GM19351 (cell line): ENCODE data around the gene PAPPA2.
"Not testable (repeated sequence)": the region's sequence is repeated elsewhere in the genome, so short reads cannot be mapped to it uniquely, and the experiment has no call there.

ENCODE experiments used
- ATAC-seq: cut with Tn5 transposase; IDR thresholded peaks from one replicate; pipeline ENCODE4 v1.9.1; 2021; ENCODE audit warnings: mild to moderate bottlenecking, moderate library complexity; ENCODE audit not compliant: unreplicated experiment

Gene PAPPA2

GRCh38 chr1:176602388-176603004, 139.5 kb downstream of the PAPPA2 start:
- no peak for ATAC-seq

DNA sequence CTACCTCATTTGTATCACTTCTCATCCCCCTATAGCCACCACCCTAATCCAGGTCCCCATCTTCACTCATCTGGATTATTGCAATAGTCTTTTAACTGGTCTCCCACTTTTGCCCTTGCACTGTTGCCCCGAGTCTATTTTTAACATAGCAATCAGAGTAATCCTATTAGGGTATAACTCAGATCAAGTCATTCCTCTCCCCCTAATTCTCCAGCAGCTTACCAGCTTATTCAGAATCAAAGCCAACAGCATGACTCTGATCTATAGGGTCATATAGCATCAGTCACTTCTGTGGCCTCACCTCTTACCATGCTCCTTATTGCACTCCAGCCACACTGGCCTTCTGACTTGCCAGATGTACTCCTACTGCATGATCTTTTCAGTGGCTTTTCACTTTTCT, 140.7 kb downstream of the PAPPA2 start:
- ATAC-seq = no peak

- no peak for ATAC-seq
These were observed 141.5 kb downstream of the PAPPA2 start for GRCh38 chr1:176604461-176604860.

- no peak for ATAC-seq
These were observed 142.2 kb downstream of the PAPPA2 start for GRCh38 chr1:176605176-176605575.

- ATAC-seq = no peak
These were observed 146.8 kb downstream of the PAPPA2 start for GRCh38 chr1:176609556-176610408.

DNA sequence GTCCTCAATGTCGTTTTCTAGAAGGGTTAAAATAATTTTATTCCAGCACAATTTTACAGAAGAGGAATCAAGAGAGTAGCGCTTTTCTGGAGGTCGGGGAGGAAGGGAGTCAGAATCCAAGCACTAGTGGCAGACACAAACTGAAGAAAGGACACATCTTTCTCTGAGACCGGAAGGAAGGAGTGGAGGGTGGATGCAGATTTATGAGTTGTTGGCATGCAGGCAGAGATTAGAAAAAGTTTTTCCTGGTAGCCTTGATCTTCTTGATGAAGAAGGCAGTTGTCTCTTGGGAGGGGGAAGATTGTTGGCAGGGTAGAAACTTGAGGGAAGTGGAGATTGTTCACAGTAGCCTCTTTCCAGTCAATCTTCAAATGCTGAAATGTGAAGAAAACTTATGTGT, 149.8 kb downstream of the PAPPA2 start:
- no peak for ATAC-seq

DNA sequence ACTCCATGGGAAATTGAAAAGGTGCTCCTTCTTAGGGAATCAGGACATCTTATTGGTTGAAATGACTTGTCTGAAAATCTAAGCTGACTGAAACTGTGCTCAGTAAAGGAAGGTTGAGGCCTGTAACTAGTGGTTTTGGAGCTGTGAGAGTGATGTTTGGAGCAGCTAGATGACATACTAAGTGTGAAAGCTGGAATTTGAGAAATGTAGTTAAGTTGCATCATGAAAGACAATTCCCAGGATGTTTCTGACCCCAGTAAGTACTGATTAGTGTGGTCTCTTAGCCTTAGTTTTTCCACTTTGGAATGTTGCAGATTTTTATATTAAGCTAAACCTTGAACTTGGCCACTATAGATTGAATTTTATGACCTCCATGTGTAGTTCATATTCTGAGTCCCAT, 154.9 kb downstream of the PAPPA2 start:
- no peak for ATAC-seq

DNA sequence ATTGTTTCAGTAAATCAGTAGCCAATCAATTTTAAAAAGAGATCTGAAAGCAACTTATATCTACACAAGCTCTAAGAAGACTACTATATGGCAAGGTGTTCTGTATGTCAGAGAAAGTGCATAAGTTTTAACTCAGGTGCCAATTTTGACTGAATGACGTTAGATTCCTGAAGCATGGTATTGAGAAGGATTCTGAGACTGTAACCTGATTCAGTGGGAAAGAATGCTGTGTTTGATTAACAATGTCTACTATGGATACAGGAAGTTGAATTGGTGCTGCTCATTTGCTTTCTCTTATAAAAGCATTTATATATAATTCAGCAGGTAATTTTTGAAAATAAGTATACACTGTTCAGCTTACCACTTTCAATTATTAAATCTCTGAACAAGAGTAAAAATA, 156.3 kb downstream of the PAPPA2 start:
- no peak for ATAC-seq

DNA sequence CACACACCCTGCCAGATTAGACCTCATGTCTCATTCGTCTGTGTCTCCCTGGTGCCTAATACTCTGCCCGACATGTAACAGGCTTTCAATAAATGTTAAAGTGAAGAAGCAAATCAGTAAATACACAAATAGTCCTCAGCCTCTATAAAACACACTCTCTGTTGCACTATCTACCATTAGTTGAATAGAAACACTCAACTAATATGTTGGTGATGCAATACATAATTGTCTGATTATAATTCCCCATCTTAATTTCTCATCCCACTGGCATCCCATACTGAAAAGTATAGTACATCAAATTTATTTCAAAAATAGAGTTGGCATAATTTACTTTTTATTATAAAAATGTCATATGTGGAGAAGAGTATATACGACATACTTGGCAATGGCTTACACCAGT, 162.4 kb downstream of the PAPPA2 start:
- no peak for ATAC-seq

DNA sequence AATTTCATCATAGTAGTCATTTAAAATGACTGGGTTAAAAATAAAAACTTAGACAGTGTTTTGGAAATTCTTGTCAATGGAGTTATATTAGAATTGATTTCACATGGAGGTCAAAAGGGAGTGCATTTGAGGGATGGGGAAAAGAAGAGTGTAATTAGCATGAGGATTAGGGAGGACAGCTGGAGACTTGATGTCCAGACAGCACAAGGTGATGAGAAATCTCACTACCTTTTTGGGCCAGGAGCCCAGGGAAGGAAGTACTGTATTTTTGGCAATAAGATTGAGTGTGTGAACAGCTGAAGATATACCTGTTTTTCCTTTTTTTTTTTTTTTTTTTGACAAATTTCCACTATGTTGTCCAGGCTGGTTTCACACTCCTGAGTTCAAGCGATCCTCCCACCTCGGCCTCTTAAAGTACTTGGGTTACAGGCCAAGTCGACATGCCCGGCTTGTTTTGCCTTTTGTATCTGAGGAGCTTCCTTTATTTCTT, 163.6 kb downstream of the PAPPA2 start:
- no peak for ATAC-seq

DNA sequence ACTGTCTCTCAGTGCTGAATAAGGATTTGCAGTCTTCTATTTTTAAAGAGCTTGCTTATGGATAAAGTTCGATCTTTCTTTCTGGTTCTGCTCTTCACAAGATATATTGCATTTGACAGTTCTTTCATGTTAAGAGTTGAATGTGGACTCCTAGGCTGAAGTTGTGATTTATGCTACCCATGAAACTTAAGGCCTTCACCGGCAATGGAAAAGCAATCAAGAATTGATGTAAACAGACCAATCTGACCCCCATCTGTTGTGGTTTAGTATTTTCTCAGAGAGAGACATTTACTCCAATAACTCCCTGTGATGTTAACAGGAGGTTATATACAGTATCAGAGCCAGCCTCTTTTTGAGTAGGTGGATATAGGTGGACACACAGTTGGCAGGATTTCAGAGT, 165.8 kb downstream of the PAPPA2 start:
- no peak for ATAC-seq

GRCh38 chr1:176634733-176635132, 171.8 kb downstream of the PAPPA2 start:
- ATAC-seq = not testable (repeated sequence)

DNA sequence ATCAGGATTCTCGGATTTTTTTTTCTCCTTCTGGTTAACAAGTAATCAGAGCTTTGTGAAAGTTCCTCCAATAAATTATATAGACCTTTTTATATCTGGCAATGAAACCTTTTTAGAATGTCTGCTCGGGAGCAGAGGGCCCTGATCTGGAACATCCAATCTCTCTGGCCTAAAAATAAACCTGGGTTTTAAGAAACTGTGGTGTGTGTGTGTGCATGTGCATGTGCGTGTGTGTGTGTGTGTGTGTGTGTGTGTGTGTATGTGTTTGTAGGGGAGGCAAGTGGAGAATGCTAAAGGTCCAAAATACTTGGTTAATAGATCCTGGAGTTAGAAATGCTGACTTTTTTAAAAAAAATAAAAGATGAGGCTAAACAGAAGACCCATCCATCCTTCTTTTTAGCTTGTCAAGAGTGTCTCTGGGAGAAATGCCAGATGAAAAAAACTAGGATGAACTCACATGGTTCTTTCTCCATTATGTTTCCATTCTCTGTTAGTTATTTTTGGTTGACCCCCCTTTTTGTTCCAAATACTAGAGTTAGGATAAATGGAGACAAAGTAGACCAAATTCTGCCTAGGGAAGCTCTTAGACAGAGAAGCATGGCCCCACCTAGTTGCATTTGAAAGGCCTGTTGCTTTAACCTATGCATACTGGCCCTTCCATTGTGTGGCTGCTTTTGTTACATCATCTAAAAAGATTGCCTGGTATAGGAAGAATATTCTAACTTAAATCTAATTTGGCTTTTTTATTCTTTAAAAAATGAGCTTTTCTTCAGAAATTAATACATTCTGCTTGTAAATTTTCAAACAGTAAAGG, 175.9 kb downstream of the PAPPA2 start:
- no peak for ATAC-seq

DNA sequence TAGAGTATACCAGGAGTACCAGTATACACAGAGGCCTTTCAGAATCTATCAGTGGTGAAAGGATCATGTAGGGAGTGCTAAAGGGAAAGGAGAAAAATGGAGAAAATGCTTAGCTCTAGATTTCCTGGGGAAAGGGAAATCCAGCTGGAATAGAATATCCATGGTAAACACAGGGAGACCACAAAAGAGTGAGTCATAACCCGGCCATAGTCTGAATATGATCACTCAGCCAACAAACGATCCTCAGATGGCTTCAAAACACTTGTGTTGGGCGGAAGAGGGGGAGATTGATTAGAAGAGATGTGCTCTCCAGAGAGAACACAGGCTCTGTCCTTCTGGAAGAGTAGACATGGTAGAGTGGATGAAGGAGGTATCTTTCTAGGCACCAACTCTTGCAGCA, 180.6 kb downstream of the PAPPA2 start:
- ATAC-seq = no peak

DNA sequence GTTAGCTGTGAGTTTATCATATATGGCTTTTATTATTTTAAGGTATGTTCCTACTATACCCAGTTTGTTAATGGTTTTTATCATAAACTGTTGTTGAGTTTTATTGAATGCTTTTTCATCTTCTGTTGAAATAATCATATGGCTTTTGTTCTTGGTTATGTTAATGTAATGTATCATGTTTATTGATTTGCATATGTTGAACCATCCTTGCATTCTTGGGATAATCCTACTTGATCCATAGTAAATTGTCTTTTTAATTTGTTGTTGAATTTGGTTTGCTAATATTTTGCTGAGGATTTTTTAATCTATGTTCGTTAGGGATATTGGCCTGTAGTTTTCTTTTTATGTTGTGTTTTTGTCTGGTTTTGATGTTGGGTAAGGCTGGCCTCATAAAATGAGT, 185.6 kb downstream of the PAPPA2 start:
- ATAC-seq = no peak

DNA sequence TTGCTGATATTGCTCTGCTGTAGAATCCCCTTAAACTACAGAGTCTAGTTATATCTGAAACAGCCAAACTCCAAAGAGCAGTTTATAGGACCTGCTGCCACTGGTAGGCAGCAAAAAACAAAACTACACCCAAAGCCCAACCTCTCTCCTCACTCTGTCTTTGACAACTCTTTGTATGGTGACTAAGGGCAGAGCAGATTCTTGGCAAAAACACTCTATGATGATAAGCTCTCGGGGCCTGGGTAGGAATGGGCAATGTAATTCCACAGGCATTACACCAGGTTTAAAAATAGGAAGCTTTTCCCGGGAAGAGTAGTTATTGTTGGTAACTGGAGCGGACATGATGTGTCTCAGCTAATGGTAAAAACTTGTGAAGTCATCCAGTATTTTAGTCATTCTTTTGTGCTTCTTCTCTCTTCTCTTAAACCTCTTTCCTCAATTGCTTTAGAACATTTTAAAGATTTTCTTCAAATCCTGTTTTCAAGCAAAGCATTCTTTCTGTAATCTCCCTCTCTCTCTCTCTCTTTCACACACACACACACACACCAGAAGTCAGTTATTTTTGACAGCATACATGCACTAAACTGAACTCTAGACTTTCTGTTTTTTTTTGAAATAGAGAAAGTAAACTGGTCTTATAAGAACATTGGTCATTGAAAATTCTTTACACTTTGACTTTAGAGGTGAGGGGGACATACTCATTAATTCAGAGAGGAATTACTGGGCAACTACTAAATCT, 193.5 kb downstream of the PAPPA2 start:
- no peak for ATAC-seq

DNA sequence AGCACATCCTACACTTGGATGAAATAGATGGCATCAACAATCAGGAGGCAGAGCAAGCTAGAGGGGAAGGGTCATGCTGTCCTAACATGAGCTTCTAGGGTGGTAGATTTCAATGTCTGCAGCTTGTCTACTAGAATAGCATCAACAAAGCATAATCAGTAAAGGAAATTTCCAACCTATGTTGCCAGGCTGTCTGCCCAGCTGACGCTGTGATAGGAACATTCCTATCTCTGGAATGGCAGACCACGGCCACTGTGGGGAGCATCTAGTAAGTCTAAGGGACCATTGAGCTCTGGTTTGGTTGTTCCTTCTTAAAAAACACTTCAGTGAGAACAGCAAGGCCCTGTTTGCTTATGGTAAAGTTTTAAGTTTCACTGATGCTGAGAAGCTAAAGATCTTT, 206.8 kb downstream of the PAPPA2 start:
- ATAC-seq = no peak

- ATAC-seq = no peak
These were observed 207.9 kb downstream of the PAPPA2 start for GRCh38 chr1:176670853-176671252.

GRCh38 chr1:176682830-176683535, 220.0 kb downstream of the PAPPA2 start:
- ATAC-seq = no peak
